PFSK-1 (cell line): ENCODE measurements around the gene CDA.

ENCODE experiments used
- FOXP2 ChIP-seq: optimal IDR thresholded peaks from 2 replicates; pipeline ENCODE3; 2011; ENCODE audit warnings: borderline replicate concordance, control low read depth, inconsistent platforms; ENCODE audit not compliant: insufficient read depth; ENCODE audit errors: extremely low read length, extremely low read depth
- POLR2AphosphoS5 ChIP-seq: IDR thresholded peaks from 2 replicates; pipeline ENCODE4 v1.6.1; 2012; ENCODE audit warnings: low read depth, mild to moderate bottlenecking, control low read depth, low read length, moderate library complexity
- SIN3A ChIP-seq: IDR thresholded peaks from 2 replicates; pipeline ENCODE4 v1.6.1; 2012; ENCODE audit warnings: mild to moderate bottlenecking, low read length, moderate library complexity, borderline replicate concordance; ENCODE audit not compliant: insufficient read depth
- TAF1 ChIP-seq: IDR thresholded peaks from 2 replicates; pipeline ENCODE4 v1.6.1; 2012; ENCODE audit warnings: low read length, control low read depth, borderline replicate concordance; ENCODE audit not compliant: insufficient read depth
- TF ChIP-seq, protein P1 (sequence below), 2 experiments: IDR thresholded peaks; 2 replicates each; pipeline versions ENCODE4 v1.6.1 to v1.8.0; 2011 to 2012; ENCODE audit warnings: low read depth in 2 of 2, low read length in 2 of 2, control low read depth in 1 of 2, inconsistent platforms in 1 of 2, mild to moderate bottlenecking in 1 of 2, moderate library complexity in 1 of 2; ENCODE audit not compliant: insufficient read depth in 1 of 2

CDA gene

DNA sequence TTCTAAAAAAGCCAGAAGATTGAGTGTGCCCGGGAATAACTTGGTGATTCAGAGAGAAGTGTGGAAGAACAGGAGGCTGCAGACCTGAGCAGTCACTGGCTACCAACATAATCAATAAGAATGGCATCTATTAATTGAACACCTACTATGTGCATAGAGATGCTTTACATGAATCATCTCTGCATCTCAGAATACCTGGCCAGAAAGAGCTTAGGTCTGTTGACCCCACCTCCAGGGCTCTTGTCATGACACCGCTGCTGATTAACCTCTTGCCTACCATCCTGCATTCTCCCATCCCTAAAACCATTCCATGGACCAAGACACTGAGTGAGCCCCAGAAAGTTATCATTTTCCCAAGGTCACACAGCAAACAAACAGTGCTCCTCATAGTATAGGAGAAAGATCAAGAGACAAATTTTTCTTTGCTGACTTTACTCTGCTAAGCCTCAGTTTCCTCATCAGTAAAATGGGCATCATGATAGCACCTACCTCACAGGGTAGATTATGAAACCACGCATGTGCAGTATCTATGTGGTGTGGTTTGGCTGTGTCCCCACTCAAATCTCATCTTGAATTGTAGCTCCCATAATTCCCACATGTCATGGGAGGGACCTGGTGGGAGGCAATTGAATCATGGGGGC is 28.1 kb downstream of the CDA start:
- TF ChIP-seq SIN3A (no peak), POLR2AphosphoS5 (no peak), FOXP2 (no peak), TAF1 (no peak)
- TF ChIP-seq, protein P1, sequence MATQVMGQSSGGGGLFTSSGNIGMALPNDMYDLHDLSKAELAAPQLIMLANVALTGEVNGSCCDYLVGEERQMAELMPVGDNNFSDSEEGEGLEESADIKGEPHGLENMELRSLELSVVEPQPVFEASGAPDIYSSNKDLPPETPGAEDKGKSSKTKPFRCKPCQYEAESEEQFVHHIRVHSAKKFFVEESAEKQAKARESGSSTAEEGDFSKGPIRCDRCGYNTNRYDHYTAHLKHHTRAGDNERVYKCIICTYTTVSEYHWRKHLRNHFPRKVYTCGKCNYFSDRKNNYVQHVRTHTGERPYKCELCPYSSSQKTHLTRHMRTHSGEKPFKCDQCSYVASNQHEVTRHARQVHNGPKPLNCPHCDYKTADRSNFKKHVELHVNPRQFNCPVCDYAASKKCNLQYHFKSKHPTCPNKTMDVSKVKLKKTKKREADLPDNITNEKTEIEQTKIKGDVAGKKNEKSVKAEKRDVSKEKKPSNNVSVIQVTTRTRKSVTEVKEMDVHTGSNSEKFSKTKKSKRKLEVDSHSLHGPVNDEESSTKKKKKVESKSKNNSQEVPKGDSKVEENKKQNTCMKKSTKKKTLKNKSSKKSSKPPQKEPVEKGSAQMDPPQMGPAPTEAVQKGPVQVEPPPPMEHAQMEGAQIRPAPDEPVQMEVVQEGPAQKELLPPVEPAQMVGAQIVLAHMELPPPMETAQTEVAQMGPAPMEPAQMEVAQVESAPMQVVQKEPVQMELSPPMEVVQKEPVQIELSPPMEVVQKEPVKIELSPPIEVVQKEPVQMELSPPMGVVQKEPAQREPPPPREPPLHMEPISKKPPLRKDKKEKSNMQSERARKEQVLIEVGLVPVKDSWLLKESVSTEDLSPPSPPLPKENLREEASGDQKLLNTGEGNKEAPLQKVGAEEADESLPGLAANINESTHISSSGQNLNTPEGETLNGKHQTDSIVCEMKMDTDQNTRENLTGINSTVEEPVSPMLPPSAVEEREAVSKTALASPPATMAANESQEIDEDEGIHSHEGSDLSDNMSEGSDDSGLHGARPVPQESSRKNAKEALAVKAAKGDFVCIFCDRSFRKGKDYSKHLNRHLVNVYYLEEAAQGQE (IDR thresholded peaks at IDR 0.05; ENCODE audit: insufficient read depth in 1 of 2, low read depth in 2 of 2, low read length in 2 of 2), result no peak

DNA sequence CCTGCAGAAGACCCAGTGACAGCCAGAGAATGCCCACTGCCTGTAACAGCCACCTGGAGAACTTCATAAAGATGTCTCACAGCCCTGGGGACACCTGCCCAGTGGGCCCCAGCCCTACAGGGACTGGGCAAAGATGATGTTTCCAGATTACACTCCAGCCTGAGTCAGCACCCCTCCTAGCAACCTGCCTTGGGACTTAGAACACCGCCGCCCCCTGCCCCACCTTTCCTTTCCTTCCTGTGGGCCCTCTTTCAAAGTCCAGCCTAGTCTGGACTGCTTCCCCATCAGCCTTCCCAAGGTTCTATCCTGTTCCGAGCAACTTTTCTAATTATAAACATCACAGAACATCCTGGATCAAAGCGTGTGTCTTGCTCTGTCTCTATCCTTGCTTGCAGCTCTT is 29.7 kb downstream of the CDA start:
- TF ChIP-seq, protein P1 (IDR thresholded peaks at IDR 0.05; ENCODE audit: insufficient read depth in 1 of 2, low read depth in 2 of 2, low read length in 2 of 2), result no peak
- TF ChIP-seq TAF1, result no peak
- no peak for TF ChIP-seq FOXP2
- no peak for TF ChIP-seq POLR2AphosphoS5
- no peak for TF ChIP-seq SIN3A

DNA sequence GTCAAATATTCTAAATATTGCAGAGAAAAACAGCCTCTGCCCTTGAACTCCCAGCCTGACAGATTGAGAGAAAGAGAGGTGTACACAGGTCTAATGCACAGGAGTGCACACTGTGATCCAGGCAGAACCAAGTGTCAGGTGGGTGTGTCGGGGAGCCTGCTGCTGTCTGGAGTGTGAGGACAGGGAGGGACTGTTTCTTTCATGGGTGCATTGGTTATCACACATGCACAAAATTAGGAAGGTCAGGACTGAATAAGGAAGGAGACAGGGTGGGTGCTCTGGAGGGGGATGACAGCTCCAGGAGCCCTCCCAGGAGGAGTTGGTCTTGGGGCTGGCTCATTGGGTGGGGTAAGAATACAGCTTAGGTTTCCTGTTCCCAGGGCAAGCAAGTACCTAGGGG is 31.1 kb downstream of the CDA start:
- TF ChIP-seq, protein P1 (IDR thresholded peaks at IDR 0.05; ENCODE audit: insufficient read depth in 1 of 2, low read depth in 2 of 2, low read length in 2 of 2), result no peak
- TF ChIP-seq TAF1, result no peak

DNA sequence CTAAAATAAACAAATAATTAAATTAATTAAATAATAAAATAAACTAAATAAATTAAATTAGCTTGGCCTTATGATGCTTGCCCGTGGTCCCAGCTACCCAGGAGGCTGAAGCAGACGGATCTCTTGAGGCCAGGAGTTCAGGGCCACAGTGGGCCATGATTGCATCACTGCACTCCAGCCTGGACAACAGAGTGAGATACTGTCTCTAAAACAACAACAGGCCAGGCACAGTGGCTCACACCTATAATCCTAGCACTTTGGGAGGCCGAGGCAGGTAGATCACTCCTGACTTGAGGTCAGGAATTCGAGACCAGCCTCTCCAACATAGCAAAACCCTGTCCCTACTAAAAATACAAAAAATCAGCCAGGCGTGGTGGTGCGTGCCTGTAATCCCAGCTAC is 32.1 kb downstream of the CDA start:
- TF ChIP-seq, protein P1 (IDR thresholded peaks at IDR 0.05; ENCODE audit: insufficient read depth in 1 of 2, low read depth in 2 of 2, low read length in 2 of 2), result no peak
- TF ChIP-seq POLR2AphosphoS5 (no peak), SIN3A (no peak), TAF1 (no peak), FOXP2 (no peak)

DNA sequence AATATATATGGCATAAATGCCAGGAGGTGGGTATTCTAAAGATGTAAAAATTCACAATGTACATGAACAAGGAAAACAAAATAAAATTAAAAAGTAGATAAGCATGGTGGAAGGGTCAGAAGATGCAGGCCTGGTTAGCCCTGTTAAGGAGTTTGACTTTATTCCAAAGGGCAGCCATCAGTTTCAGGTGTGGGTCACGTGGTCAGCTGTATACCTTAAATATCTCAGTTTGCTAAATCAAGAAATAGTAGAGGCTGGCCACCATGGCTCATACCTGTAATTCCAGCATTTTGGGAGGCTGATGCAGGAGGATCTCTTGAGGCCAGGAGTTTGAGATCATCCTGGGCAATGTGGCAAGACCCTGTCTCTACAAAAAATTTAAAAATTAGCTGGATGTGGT is 35.8 kb downstream of the CDA start:
- TF ChIP-seq SIN3A (no peak), FOXP2 (no peak), POLR2AphosphoS5 (no peak), TAF1 (no peak)
- TF ChIP-seq, protein P1 (IDR thresholded peaks at IDR 0.05; ENCODE audit: insufficient read depth in 1 of 2, low read depth in 2 of 2, low read length in 2 of 2), result no peak
